Heart left ventricle (tissue), 13 donors: ENCODE measurements around the gene SOBP.

Experiments
- CTCF ChIP-seq, 12 donors: fragments of 200-600 bp; sonication (generic) in 4 of 12; IDR thresholded peaks; one replicate each; pipeline versions ENCODE4 v1.5.0 to v1.8.0; 2018 to 2022; ENCODE audit warnings: antibody characterized with exemption in 12 of 12, mild to moderate bottlenecking in 5 of 12
- POLR2A ChIP-seq, 2 donors: fragments of 450-650 bp; IDR thresholded peaks; one replicate each; pipeline ENCODE4 v1.6.1; 2017; ENCODE audit warnings: antibody characterized with exemption in 2 of 2, mild to moderate bottlenecking in 2 of 2, moderate library complexity in 2 of 2
- donor health status: ischemic (EF 13 %, LVEDD 7.1; RV severe dilation, severe dysfunction).
- donor health status: DM: no; HTN: yes; CAD: no.
- donor health status: DM: no; HTN: no; CAD: no.
- donor health status: ischemic (EF 25% LVEDD 6.9; RV normal size, moderate dysfunction).
- donor health status: ischemic (EF 25% LVEDD 5.7; RV mildly dilated, moderate dysfunction).
- donor health status: ischemic (EF 35%, LVEDD 5.7; RV mildly dilated, moderate dysfunction).
- donor health status: nonischemic (EF 11% LVEDD 7.7; RV severe dilation, severe dysfunction).
- donor health status: DM: yes; HTN: yes; CAD: no.
- donor health status: PGD.
- donor health status: ischemic (EF 29% LVEDD 5.4; RV normal size, mild dysfunction).
- donor health status: nonischemic (EF 23%, LVEDD 6.1; RV moderate dilation, normal function).

GRCh38 chr6:107589199-107589598 is 99.3 kb downstream of the SOBP start:
- TF ChIP-seq CTCF (IDR thresholded peaks at IDR 0.05) (no peak), POLR2A (IDR thresholded peaks at IDR 0.05) (no peak)
